NCI-H2171 (cell line): Measurements from ENCODE around the gene TMEM107.

Experiments
- DNase-seq: peaks from one replicate; lab custom pipeline; 2025; lab: John Stamatoyannopoulos, UW

Gene TMEM107

DNA sequence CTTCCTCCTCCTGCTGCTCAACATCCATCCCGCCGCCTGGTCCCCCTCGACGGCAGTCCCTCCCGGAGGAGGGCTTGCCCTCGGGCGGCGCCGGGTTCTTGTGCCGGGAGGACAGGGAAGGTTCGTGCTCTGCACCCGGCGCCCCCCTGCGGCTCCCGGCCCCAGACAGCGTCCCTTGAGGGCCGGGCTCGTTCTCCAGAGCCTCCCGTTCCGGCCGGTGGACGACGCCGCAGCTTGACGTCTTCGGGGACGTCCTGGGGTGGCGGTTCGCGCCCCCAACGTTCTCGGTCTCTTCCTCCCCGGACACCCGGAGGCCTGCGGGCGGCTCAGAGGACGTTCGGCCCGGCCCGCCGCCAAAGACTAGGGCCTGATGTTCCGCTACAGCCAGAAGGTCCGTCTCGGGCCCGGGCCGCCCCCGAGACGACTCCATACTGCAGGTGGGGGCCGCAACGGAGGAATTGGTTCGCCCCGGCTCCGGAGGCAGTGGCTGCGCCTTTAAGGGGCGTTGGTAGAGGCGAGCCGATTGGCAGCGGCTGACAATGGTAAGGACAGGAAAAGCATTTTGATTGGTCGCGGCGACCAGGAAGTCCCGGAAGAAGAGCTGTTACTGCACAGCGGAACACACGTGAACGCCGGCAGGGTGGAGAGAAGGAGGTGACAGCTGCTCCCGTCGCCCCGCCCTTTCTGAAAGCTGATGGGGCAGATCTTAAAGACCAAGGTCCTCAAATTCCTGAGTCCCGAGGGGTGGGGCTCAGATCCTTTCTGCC lies 13.7 kb upstream of the TMEM107 start, which contains the start of gene BORCS6:
Gene BORCS6, minus strand, starts transcription at position 470 of the 767 bp plus-strand sequence. Its CDS starts 40 bp downstream, at position 430.
- DNase-seq: peak; percentile 95

DNA sequence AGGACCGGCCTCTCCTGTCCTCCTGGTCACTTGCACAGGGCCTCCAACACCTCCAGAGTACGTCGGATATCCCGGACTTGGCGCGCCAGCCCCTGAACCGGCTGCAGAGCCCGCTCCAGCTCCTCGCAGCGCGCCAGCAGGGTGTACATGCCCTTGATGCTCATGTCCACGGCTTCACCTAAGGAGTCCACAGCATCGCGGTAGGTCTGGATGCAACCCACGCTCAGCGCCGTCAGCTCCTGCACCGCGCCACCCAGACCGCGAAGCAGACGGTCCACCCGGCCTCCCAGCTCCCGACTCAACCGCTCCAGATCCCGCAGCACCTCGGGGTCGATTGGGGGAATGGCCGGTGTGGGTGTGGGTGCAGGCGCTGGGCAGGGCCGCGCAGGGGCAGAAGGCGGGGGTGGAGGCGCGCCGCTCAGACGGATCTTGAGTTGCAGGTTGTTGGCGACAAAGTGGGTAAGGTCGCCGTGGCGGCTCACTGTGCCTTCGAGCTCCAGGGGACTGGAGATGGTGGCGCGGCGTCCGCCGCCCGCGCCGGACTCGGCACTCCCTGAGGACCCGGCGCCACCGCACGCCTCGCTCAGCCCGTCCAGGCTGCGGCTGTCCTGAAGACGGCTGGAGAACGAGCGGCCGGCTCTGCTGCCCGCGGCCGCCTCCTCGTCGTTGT lies 13.0 kb upstream of the TMEM107 start:
- no peak for DNase-seq

DNA sequence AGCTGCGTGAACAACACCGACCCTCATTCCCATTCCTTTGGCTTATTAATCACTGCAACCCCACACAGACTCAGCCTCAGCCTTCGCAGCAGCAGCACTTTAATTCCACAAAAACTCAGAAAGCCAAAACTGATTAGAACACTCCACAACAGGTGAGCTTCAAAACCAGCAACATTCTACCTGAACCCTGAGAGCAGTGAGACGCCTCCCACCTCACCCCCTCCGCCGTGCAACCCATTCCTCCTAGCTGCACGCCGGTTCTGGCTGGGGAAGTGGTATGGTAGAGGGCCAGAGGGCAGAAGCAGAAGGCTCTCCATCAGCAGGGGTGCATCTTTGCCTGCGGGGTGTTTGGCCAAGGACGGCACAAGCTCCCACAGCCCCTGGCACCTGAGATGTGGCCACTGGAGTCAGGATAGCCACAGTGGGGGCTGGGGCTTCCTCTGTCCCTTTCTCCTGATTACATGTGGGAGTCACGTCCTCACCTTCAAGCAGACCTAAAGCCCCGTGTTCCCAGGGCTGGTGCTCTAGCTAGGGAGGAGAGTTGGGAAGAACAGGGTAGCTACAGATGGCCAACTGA lies 12.2 kb upstream of the TMEM107 start:
- no peak for DNase-seq

DNA sequence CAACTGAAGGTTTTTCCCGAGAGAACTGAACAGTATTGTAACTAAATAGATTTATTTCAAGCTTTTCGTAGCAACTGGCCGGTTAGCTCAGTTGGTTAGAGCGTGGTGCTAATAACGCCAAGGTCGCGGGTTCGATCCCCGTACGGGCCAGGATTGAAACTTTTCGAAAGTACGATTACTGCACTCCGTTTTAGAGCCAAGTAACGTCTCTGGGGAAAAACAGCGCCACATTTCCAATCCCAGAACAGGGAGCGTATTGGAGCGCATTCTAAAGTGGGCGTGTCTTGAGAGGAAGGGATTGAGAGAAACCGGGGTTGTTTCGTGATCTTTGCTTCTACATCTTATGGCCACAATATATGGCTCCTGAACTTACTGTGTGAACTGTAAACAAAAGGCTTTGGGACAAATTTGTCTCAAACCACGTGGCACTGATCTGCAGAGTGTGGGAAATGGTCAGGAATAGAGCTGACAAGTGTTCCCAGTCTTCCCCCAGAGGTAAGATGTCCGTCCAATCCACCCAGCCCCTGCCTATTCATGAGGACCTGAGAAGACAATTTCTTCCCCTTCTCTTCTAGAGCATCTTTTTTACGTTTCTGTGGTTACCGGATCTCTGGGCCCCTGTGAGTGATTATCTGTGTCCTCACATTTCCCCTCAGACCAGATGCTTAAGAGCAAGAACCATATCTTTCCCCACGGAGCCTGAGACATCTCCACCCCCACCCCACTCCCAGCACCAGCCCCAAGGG lies 11.5 kb upstream of the TMEM107 start:
- peak; percentile 98 for DNase-seq

DNA sequence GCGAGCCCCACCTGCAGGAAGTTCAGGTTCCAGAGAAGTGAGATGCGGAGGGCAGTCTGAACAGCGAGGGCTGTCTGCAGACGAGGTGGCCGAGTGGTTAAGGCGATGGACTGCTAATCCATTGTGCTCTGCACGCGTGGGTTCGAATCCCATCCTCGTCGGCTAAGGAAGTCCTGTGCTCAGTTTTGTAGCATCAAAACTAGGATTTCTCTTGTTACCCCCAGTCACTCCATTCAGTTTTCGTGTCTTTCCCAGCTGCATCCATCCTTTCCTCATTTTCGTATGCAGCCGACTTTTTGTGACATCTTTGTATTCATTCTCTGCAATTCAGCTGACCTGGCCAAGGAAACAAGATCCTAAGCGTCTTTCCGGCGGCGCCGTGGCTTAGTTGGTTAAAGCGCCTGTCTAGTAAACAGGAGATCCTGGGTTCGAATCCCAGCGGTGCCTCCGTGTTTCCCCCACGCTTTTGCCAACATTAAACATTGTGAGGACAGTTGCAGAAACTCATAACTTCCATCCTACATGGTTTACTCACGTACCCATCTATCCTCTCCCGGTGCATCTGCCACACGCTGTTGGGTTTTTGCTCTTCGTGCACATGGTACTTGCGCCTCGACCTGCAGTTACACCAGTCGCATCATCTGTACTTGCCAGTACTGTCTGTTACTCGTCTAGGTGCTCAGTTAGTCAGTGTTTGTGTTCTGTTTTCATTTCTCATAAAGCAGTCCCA lies 10.8 kb upstream of the TMEM107 start:
- peak; percentile 92 for DNase-seq

DNA sequence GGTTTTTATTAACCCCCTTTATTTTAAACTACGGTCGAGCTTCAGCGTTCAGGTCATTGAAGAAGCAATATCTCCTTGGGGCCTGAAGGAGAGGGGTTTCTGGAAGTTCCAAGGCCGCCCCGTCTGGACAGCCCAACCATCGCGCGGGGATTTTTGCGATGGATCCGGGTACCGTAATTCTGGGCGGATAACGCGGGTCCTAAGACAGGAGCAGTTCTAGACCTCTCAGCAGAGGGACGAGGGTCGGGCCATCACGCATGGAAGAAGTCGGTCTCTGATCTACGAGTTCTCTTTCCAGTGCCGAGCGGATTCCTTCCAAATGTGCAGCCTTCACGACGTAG lies 10.2 kb upstream of the TMEM107 start:
- DNase-seq: no peak

DNA sequence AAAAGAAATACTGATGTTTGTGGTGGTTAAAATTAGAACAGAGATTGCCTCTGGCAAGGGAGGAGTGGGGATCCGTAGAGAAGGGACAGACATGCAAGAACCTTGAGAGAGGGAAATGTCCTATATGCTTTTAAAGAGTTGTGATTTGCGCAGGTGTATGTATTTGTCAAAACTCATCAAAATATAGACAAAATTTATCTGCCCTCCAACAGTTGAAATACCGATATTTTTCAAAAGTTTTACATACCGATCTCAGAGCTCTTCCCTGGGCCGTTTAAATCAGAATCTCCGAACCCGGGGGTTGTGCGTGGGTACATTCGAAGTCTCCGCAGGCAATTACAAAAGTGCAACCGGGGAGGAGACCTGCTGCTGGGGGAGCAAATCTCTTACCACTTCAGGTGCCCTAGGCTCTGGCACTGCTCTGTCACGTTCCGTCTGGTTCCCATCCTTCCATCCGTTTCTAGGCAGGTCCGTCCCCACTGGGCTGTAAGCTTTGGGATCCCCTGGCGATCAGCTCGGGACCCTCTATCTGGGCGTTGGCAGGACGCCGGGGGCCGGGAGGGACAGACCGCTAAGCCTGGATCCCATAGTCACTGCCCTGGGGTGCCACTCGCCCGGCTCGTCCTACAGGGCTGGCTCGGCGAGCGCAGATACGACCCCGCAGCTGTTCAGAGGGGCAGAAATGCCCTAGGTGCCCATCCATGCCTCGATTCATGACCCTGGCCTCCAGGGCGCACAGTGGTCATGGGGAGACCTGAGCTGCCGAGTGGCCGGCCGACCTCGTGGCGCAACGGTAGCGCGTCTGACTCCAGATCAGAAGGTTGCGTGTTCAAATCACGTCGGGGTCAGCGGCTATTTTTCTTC lies 9.6 kb upstream of the TMEM107 start:
- DNase-seq: no peak

DNA sequence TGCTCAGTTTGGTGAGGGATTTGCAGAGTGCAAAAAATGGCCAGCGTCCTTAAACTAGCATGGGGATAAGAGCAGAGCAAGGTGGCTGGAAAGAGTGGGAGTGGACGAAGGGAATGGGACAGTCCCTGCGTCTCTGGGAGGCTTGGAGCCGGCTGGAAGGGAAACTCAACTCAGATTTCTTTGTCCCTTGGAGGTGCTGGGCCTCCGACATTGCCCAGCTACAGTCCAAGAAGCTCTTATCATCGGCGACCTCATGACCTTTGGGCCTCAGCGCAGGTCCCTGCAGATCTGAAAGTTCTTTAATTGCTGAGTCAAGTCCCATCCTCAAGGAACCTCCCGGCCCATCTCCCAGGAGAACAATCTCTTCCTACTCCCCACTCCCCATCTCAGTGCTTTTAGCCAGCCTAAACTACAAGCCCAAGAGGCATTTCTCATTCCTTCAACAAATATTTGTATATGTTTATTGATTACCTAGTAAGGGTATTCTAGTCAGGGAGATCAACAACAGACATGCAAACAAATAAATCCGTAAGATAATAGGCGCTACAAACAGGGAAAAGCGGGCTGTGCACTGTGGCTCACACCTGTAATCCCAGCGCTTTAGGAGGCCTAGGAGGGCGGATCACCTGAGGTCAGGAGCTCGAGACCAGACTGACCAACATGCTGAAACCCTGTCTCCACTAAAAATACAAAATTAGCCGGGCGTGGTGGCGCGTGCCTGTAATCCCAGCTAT lies 985 bp upstream of the TMEM107 start:
- no peak for DNase-seq

DNA sequence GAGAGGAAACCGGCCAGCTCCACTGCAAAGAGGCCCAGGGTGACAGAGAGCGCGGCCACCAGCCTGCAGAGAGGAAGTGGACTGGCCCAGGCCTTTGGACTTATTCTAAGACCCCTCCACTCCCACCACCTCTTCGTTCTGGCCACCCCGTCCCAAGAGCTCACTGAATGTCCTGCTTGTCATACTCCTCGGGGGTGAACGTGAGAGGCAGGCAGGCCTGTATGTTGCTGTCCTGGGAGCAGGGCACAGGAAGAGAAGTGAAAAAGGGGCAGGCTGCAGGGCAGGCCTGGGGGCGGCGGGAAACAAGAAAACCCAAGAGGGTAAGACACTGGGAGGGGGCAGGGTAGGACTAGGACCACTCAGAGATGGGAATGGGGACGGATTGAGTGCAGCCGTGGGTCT lies 384 bp downstream of the TMEM107 start:
- DNase-seq: no peak

DNA sequence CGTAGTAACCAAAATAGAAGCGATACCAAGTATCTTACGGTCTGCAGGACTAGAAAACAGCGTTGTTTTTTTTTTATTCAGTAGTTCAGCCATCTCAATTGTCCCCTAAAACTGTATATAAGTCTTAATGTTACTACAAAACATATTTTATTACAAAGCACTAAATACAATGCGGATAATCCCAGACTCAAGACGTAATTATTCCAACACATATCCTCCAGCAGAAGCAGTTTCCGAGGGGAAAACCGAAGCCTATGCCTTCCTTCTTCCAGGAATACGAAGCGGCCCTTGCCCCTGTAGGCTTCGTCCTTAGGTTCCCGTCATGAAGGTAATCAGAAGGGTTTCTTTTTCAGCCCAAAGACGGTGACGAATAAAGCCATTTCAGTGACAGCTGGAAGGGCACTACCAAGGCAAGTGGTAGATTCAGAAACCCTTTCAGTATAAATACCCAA lies 2.3 kb downstream of the TMEM107 start:
- no peak for DNase-seq

DNA sequence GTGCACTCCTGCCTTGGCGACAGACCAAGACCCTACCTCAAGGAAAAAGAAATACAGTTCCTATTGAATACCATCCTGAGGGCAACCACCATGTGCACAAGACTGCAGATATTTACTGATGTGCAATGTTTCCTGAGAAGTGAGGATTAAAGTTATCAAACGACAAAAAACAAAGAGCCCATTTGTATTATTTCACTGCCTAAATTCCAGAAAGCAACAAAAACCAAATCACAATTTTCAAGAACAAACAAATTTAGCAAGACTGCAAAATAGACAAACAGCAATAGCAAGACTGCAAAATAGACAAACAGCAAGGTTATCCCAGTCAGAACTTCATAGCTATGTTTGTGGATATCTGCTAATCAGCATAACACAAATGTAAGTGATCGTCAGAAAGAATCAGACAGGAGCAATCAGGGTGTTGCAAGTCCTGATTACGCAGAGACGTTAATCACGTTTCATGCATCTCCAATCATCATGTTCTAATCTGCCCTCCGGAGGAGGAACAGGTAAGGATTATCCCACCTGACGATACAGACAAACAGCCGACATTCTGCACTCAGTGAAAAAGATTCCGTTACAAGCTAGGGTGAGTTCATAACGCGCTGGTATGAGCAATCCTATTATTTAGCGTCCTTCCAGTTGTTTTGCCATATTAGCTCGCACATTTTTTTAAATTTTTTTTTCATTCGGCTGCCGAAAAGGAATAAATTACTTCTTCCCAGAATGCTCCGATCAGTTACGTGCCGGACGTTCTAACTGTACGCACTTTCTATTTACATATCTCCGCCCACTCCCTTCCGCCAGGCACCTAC lies 2.9 kb downstream of the TMEM107 start:
- peak; percentile 88 for DNase-seq

DNA sequence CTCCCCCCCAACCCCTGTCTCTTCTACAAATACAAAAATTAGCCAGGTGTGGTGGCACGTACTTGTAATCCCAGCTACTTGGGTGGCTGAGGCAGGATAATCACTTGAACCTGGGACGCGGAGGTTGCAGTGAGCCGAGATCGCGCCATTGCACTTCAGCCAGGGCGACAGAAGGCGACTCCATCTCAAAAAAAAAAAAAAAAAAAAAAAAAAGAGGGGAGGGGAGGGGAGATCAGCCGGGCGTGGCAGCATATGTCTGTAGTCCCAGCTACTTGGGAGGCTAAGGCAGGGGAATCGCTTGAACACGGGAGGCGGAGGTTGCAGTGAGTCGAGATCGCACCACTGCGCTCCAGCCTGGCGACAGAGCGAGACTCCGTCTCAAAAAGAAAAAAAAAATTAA lies 6.0 kb downstream of the TMEM107 start:
- DNase-seq: peak; percentile 74

DNA sequence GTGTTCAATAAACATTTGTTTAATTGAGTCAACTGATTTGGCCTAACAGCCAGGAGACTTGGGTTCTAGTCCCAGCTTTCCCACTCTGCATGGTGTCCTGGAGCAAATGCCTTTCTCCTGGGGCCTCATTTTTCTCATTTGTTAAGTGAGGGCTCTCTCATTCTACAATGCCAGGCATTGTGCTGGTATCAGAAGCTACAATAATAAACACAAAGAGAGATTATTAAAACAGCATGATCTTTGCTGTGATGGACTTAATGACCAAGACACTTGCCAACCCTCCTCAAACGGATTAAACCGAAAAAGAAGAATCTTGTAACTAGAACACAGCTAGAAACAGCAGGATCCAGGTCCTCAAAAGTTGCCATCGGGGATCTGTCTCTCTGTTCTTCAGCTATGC lies 8.7 kb downstream of the TMEM107 start:
- DNase-seq: no peak

DNA sequence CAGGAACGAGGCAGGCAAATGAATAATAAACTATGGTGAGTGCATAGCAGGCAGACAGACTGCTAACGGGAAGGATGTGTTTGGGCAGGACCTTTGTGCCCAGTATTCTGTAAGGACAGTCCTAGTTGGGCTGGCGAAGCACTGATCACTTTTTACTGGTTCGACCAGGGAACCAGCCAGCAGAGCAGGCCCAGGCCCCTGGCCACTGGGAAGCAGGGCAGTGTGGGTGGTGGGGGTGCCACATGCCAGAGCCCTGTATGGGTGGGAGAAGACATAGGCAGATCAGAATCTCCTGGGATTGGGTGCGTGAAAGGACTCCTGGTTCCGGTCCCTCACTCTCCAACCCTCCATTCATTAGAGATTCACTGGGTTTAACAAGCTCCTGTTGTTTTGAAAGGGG lies 9.4 kb downstream of the TMEM107 start:
- DNase-seq: no peak

DNA sequence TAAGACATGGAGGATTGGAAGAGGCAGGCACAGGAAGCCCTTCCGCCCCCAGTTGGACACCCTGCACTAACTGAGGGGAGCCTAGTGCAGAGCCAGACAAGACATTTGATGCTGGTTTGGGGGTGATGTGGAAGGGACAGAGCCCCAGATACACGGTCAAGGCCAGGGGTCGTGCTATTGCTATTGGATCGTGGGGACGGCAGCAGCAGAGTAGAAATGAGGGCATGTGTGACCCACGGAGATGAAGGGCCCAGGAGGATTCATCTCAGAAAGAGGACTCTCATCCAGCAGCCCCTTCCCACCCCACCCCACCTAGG lies 11.4 kb downstream of the TMEM107 start:
- DNase-seq: no peak

DNA sequence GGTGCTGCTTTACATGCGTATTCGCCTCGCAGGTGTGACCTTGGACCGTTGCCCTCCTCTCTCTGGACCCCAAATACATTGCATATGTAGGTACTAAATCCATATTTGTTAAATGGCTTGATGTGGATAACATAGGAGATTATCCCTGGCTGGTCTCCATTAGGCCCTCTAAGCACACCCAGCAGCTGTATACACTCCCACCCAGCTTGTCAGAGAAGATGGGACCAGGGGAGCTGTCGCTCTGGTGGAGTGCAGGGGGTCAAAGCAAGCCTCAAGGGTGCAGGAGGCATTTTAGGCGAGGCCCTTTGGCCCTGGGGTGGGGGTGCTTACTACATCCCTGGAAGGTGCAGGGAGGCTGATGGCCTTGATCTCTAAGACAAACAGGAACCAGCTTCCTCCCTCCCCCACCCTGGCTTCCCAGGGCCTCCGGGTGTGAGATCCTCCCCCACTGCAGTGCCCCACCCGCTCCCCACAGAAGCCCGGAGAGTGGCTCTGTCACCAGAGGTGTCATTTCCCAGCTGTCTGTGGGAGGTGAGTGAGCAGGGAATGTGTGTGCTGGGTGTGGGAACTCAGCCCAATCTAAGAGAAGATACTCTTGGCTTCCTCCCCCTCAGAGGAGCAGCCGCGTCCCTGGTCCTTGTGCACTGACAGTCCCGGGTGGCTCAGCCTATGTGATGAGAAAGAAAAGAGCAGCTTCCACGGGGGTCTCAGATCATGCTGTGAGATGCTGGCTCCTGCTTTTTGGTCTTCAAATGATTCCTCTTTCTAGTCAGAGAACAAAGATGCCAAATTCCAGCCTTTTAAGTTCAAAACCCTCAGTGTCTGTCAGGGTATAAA lies 12.0 kb downstream of the TMEM107 start:
- no peak for DNase-seq

DNA sequence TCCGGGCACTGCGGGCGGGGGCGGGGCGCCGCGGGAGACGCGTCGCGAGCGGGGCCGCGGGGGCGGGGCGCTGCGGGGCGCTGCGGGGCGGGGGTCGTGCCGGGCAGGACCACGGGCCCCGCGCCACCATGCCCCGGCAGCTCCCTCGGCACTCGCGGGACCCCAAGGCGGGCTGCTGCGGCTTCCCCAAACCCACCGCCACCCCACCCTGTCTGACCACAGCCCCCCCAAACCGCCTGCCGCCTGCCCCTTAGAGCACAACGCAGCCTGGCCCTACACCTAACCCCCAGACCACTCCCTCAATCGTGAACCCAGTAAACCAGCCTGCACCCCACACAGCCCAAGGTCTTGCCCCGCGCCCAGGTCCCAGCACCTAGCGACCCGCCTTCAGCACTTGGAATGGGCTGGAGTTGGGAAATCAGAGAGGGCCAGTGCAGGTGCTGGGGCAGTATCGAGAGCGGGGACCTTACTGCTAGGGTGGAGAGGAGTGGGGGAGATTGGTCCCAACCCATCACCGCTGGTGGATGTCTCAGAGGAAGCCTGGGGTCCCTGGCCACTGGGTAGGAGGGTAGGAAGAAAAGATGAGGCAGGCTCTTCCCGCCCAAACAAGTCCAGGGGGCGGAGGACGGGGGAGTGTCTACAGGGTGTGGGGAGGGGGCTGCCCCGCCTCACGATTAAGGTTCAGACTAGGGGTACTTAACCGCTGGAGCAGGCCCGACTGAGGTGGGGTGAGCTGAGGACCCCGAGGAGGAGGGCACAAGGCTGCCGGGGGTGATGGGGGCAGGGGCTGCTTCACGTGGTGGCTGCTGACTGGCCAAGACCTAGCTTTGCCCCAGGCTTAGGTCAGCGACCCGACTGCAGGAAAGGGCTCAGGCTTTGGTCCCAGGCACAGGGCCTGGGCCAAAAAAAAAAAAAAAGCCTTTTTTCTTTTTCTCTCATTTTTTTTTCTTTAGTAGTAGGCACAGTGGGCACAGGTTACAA lies 12.9 kb downstream of the TMEM107 start:
- DNase-seq: no peak
